Chondrocyte (in vitro differentiated cells): ENCODE measurements around the gene SLC25A21. TPM values are rescaled to one million over a fixed set of nuclear protein-coding genes. Genes with fewer than 3 reads are reported as not detected.

Experiments
- DNase-seq: peaks from one replicate; pipeline ENCODE4 v3.0.0; 2021; ENCODE audit warnings: mixed read lengths, low spot score
- H3K27ac Mint-ChIP-seq: one replicate; pipeline ENCODE4 v1.8.0; 2021; ENCODE audit warnings: mild to moderate bottlenecking, moderate library complexity, mixed read lengths; ENCODE audit not compliant: unreplicated experiment
- H3K27me3 Mint-ChIP-seq: 2 replicates; pipeline ENCODE4 v1.8.0; 2021; ENCODE audit warnings: low read depth, mixed read lengths
- H3K36me3 Mint-ChIP-seq: 2 replicates; pipeline ENCODE4 v1.8.0; 2021; ENCODE audit warnings: low read depth, mixed read lengths
- H3K4me1 Mint-ChIP-seq: 2 replicates; pipeline ENCODE4 v1.8.0; 2021; ENCODE audit warnings: low read depth, mild to moderate bottlenecking, mixed read lengths
- H3K4me3 Mint-ChIP-seq: one replicate; pipeline ENCODE4 v1.8.0; 2021; ENCODE audit warnings: mild to moderate bottlenecking, moderate library complexity, mixed read lengths; ENCODE audit not compliant: unreplicated experiment
- H3K9me3 Mint-ChIP-seq: 2 replicates; pipeline ENCODE4 v1.8.0; 2021; ENCODE audit warnings: low read depth, mixed read lengths
- CTCF ChIP-seq: fragments of 200-600 bp; sonication (generic); IDR thresholded peaks from 2 replicates; pipeline ENCODE4 v1.5.0; 2021; ENCODE audit warnings: antibody characterized with exemption, mild to moderate bottlenecking, moderate library complexity
- total RNA-seq: library from RNA; stranded (reverse); gene quantifications from 3 replicates; pipeline ENCODE4 v1.2.1, GENCODE V29; 2021

The SLC25A21 gene
- total RNA-seq, 1 donor from 2014 or later = 0.22 TPM

DNA sequence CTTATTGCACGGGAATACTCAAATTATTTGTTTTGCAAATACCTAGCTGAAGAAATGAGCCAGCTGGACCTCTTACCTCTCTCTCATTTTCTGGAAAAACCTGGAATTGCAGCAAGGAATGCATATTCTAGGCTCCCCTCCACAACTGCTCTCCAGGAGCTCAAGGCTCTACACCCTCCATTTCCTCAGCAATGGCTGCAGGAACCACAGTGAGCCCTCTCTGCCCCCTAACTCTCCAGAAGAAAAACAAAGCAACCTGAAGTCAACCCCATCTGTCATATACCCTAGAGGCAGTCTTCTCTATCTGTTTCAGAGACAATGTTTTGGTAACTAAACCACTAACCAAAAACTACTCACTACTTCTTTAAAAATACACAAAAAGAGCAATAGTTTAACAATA, 221.6 kb downstream of the SLC25A21 start:
- Mint-ChIP-seq H3K9me3 (no peaks in the 10 kb centered on the region), H3K4me3 (no peak overlapping the region), H3K4me1 (peaks cover 10% of the 10 kb centered on the region), H3K36me3 (no peaks in the 10 kb centered on the region), H3K27me3 (peaks cover 4% of the 10 kb centered on the region), H3K27ac (no peak overlapping the region)
- no peak for DNase-seq
- no peak for TF ChIP-seq CTCF

DNA sequence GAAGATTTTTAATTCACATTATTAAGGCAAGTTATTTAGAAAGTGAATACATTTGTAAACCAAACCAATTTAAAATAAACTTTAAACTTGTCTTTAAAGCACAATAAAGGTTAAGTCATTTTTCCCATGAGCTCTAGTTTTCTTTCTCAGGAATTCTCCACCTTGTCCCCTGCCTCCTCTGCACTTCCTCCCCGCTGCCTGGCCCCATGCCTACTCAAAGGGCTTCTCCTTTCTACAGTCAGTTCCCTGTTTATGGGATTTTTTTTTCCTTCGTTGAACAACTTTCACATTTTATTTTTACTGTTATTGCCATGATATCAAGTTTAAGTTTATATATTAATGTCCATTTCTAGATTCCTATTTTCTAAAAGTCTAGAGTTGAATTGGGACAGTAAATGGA, 223.0 kb downstream of the SLC25A21 start:
- Mint-ChIP-seq H3K27ac (no peak overlapping the region), H3K27me3 (peaks cover 4% of the 10 kb centered on the region), H3K36me3 (no peaks in the 10 kb centered on the region), H3K4me1 (peaks cover 14% of the 10 kb centered on the region), H3K9me3 (no peaks in the 10 kb centered on the region), H3K4me3 (no peak overlapping the region)
- no peak for DNase-seq
- TF ChIP-seq CTCF = no peak

GRCh38 chr14:36948157-36948859, 224.1 kb downstream of the SLC25A21 start:
- Mint-ChIP-seq H3K27me3 (peaks cover 4% of the 10 kb centered on the region), H3K27ac (no peak overlapping the region), H3K9me3 (no peaks in the 10 kb centered on the region), H3K4me3 (no peak overlapping the region), H3K36me3 (no peaks in the 10 kb centered on the region), H3K4me1 (peaks cover 18% of the 10 kb centered on the region)
- no peak for TF ChIP-seq CTCF
- DNase-seq = no peak

- Mint-ChIP-seq H3K4me3 (no peak overlapping the region), H3K36me3 (no peaks in the 10 kb centered on the region), H3K27me3 (peaks cover 4% of the 10 kb centered on the region), H3K27ac (no peak overlapping the region), H3K4me1 (peaks cover 11% of the 10 kb centered on the region), H3K9me3 (no peaks in the 10 kb centered on the region)
- no peak for TF ChIP-seq CTCF
- DNase-seq = no peak
These were observed 225.0 kb downstream of the SLC25A21 start for GRCh38 chr14:36947362-36947761.

GRCh38 chr14:36946872-36947271, 225.5 kb downstream of the SLC25A21 start:
- H3K36me3 Mint-ChIP-seq = no peaks in the 10 kb centered on the region
- H3K4me1 Mint-ChIP-seq = peaks cover 11% of the 10 kb centered on the region
- no peak for TF ChIP-seq CTCF
- DNase-seq = no peak
- peaks cover 5% of the 10 kb centered on the region for H3K27me3 Mint-ChIP-seq
- H3K4me3 Mint-ChIP-seq = no peak overlapping the region
- H3K9me3 Mint-ChIP-seq = no peaks in the 10 kb centered on the region
- H3K27ac Mint-ChIP-seq = no peak overlapping the region
